H9 (cell line): ENCODE data around the gene TCP10L. TPM values are rescaled to one million over a fixed set of nuclear protein-coding genes. Genes with fewer than 3 reads are reported as not detected.
A peak's percentile ranks its signal among the peaks of the same experiment; 100 is the strongest.

Experiments
- DNase-seq: peaks from one replicate; pipeline ENCODE4 v3.0.0-alpha.2; 2017
- H2AFZ ChIP-seq: one replicate; pipeline ENCODE4 v1.6.1; 2013; ENCODE audit warnings: mild to moderate bottlenecking, low read length, control low read depth, moderate library complexity
- H2AK5ac ChIP-seq: 2 replicates; pipeline ENCODE4 v1.6.1; 2013; ENCODE audit warnings: low read length, control low read depth, mixed read lengths; ENCODE audit not compliant: insufficient read length
- H2BK120ac ChIP-seq: one replicate; pipeline ENCODE4 v1.6.1; 2013; ENCODE audit warnings: low read depth, mild to moderate bottlenecking, low read length, control low read depth, inconsistent platforms; ENCODE audit not compliant: poor library complexity, severe bottlenecking
- H2BK12ac ChIP-seq: 2 replicates; pipeline ENCODE4 v1.6.1; 2013; ENCODE audit warnings: low read length, control low read depth, mixed read lengths, low read depth; ENCODE audit not compliant: insufficient read length
- H2BK15ac ChIP-seq: 2 replicates; pipeline ENCODE4 v1.6.1; 2013; ENCODE audit warnings: low read depth, low read length, control low read depth
- H2BK20ac ChIP-seq: one replicate; pipeline ENCODE4 v1.6.1; 2013; ENCODE audit warnings: low read depth, mild to moderate bottlenecking, low read length, control low read depth, inconsistent platforms; ENCODE audit not compliant: poor library complexity, severe bottlenecking
- H2BK5ac ChIP-seq: 2 replicates; pipeline ENCODE4 v1.6.1; 2013; ENCODE audit warnings: low read length, control low read depth, mixed read lengths; ENCODE audit not compliant: insufficient read length
- H3K14ac ChIP-seq: 2 replicates; pipeline ENCODE4 v1.6.1; 2013; ENCODE audit warnings: low read length, control low read depth; ENCODE audit not compliant: insufficient read depth
- H3K18ac ChIP-seq: 2 replicates; pipeline ENCODE4 v1.6.1; 2013; ENCODE audit warnings: low read depth, mild to moderate bottlenecking, mixed read lengths, low read length, control low read depth; ENCODE audit not compliant: insufficient read length
- H3K23ac ChIP-seq: 2 replicates; pipeline ENCODE4 v1.6.1; 2013; ENCODE audit warnings: low read length, control low read depth, mixed read lengths, low read depth; ENCODE audit not compliant: insufficient read length
- H3K23me2 ChIP-seq: 2 replicates; pipeline ENCODE4 v1.6.1; 2013; ENCODE audit warnings: low read depth, mild to moderate bottlenecking, mixed read lengths, low read length, control low read depth; ENCODE audit not compliant: insufficient read length, poor library complexity, severe bottlenecking
- H3K27ac ChIP-seq: 2 replicates; pipeline ENCODE4 v1.5.1; 2013; ENCODE audit warnings: low read length, control low read depth, mixed read lengths, low read depth; ENCODE audit not compliant: insufficient read length
- H3K27me3 ChIP-seq: 2 replicates; pipeline ENCODE4 v1.6.1; 2013; ENCODE audit warnings: low read length, control low read depth, inconsistent platforms; ENCODE audit not compliant: insufficient read depth
- H3K4ac ChIP-seq: 2 replicates; pipeline ENCODE4 v1.6.1; 2013; ENCODE audit warnings: low read depth, mild to moderate bottlenecking, control low read depth, inconsistent platforms, low read length, moderate library complexity
- H3K4me1 ChIP-seq: 2 replicates; pipeline ENCODE4 v1.6.1; 2013; ENCODE audit warnings: low read length, control low read depth, inconsistent platforms; ENCODE audit not compliant: insufficient read depth
- H3K4me2 ChIP-seq: 2 replicates; pipeline ENCODE4 v1.6.1; 2013; ENCODE audit warnings: low read length, control low read depth, mixed read lengths; ENCODE audit not compliant: insufficient read length, insufficient read depth
- H3K56ac ChIP-seq: 2 replicates; pipeline ENCODE4 v1.6.1; 2013; ENCODE audit warnings: low read depth, mild to moderate bottlenecking, mixed read lengths, low read length, control low read depth; ENCODE audit not compliant: insufficient read length
- H3K79me1 ChIP-seq: 2 replicates; pipeline ENCODE4 v1.6.1; 2013; ENCODE audit warnings: low read depth, mild to moderate bottlenecking, moderate library complexity, low read length, control low read depth, inconsistent platforms; ENCODE audit not compliant: insufficient read depth, poor library complexity, severe bottlenecking
- H3K79me2 ChIP-seq: 2 replicates; pipeline ENCODE4 v1.6.1; 2013; ENCODE audit warnings: low read length, control low read depth, inconsistent platforms; ENCODE audit not compliant: insufficient read depth
- H3K9ac ChIP-seq: 2 replicates; pipeline ENCODE4 v1.6.1; 2013; ENCODE audit warnings: low read length, control low read depth, mixed read lengths; ENCODE audit not compliant: insufficient read length; ENCODE audit errors: extremely low read depth
- H3K9me3 ChIP-seq: one replicate; pipeline ENCODE4 v1.6.1; 2013; ENCODE audit warnings: low read depth, low read length, inconsistent platforms; ENCODE audit not compliant: control insufficient read depth
- H3T11ph ChIP-seq: one replicate; pipeline ENCODE4 v1.6.1; 2013; ENCODE audit warnings: mild to moderate bottlenecking, low read length, control low read depth, inconsistent platforms
- H4K20me1 ChIP-seq: one replicate; pipeline ENCODE4 v1.6.1; 2013; ENCODE audit not compliant: control insufficient read depth, insufficient read length, insufficient read depth
- H4K5ac ChIP-seq: 2 replicates; pipeline ENCODE4 v1.6.1; 2013; ENCODE audit warnings: low read depth, mild to moderate bottlenecking, mixed read lengths, low read length, control low read depth; ENCODE audit not compliant: insufficient read length
- H4K8ac ChIP-seq: replicated peaks from 2 replicates; pipeline ENCODE4 v1.6.1; 2013; ENCODE audit warnings: low read length, control low read depth, mixed read lengths, low read depth; ENCODE audit not compliant: insufficient read length
- H4K91ac ChIP-seq: 2 replicates; pipeline ENCODE4 v1.6.1; 2013; ENCODE audit warnings: low read depth, mild to moderate bottlenecking, moderate library complexity, mixed read lengths, low read length, control low read depth; ENCODE audit not compliant: insufficient read length
- H3K27ac Mint-ChIP-seq, 3 experiments: 2 replicates in 2 of 3; 3 replicates in 1 of 3; pipeline ENCODE4 v1.8.0; 2020 to 2021; ENCODE audit warnings: mixed read lengths in 3 of 3, mild to moderate bottlenecking in 1 of 3, moderate library complexity in 1 of 3
- H3K27me3 Mint-ChIP-seq: 2 replicates; pipeline ENCODE4 v1.8.0; 2021; ENCODE audit warnings: low read depth, mild to moderate bottlenecking, moderate library complexity, mixed read lengths
- H3K36me3 Mint-ChIP-seq, 3 experiments: 2 replicates in 2 of 3; 3 replicates in 1 of 3; pipeline ENCODE4 v1.8.0; 2020 to 2021; ENCODE audit warnings: low read depth in 3 of 3, mixed read lengths in 3 of 3; ENCODE audit not compliant: insufficient read depth in 1 of 3
- H3K4me1 Mint-ChIP-seq, 2 experiments: 2 replicates each; pipeline ENCODE4 v1.8.0; 2020; ENCODE audit warnings: mixed read lengths in 2 of 2
- H3K4me3 Mint-ChIP-seq, 2 experiments: 2 replicates in 1 of 2; 3 replicates in 1 of 2; pipeline ENCODE4 v1.8.0; 2020 to 2021; ENCODE audit warnings: mild to moderate bottlenecking in 2 of 2, mixed read lengths in 2 of 2, moderate library complexity in 1 of 2
- H3K9me3 Mint-ChIP-seq, 2 experiments: 2 replicates in 1 of 2; 3 replicates in 1 of 2; pipeline ENCODE4 v1.8.0; 2020; ENCODE audit warnings: mild to moderate bottlenecking in 2 of 2, mixed read lengths in 2 of 2, moderate library complexity in 1 of 2
- WGBS: extraction: QIAGEN DNeasy Blood & Tissue Kit; methylation state at CpG from one replicate; pipeline ENCODE4 v1.1.7; 2013; ENCODE audit warnings: missing lambda C conversion rate, low lambda C conversion rate, mixed read lengths; ENCODE audit not compliant: insufficient read length; ENCODE audit errors: extremely low coverage; 5-methylcytosine and 5-hydroxymethylcytosine counted together
- total RNA-seq: library from RNA; stranded (reverse); gene quantifications from 2 replicates; pipeline ENCODE4 v1.2.1, GENCODE V29; 2021
- TF ChIP-seq, protein P1 (sequence below): fragments of 200-600 bp; sonication (generic); conservative IDR thresholded peaks from 3 replicates; pipeline ENCODE4 v1.8.0; 2021; ENCODE audit warnings: antibody characterized with exemption, mild to moderate bottlenecking

TCP10L gene
- total RNA-seq, 1 experiment from 2014 or later: 5.1 TPM

- Histone ChIP-seq H3K79me1 (no peaks in the 10 kb centered on the region), H3K27me3 (no peaks in the 10 kb centered on the region), H3K27ac (no peak overlapping the region), H2BK20ac (no peak overlapping the region), H3K23ac (no peak overlapping the region), H4K5ac (no peak overlapping the region), H3K4me2 (no peak overlapping the region), H3K79me2 (no peaks in the 10 kb centered on the region), H3K4ac (no peak overlapping the region), H3K14ac (no peak overlapping the region), H3K56ac (no peak overlapping the region), H2BK12ac (no peak overlapping the region), H2BK5ac (no peak overlapping the region), H3K23me2 (no peaks in the 10 kb centered on the region), H3K9me3 (no peaks in the 10 kb centered on the region), H3K18ac (no peak overlapping the region), H2AK5ac (no peak overlapping the region), H3K9ac (no peak overlapping the region), H3T11ph (no peak overlapping the region), H4K8ac (no peak overlapping the region), H4K91ac (no peak overlapping the region), H2BK120ac (no peak overlapping the region), H4K20me1 (no peaks in the 10 kb centered on the region), H2BK15ac (no peak overlapping the region), H3K4me1 (no peaks in the 10 kb centered on the region), H2AFZ (no peak overlapping the region)
- no CpG with 5 or more reads among the region's 3 CpGs for WGBS
- peaks cover 0 to 2% (median 0%) of the 10 kb centered on the region in 3 experiments; a peak in 1 of 7 replicates for H3K36me3 Mint-ChIP-seq
- H3K9me3 Mint-ChIP-seq: no peaks in the 10 kb centered on the region
- TF ChIP-seq, protein P1, sequence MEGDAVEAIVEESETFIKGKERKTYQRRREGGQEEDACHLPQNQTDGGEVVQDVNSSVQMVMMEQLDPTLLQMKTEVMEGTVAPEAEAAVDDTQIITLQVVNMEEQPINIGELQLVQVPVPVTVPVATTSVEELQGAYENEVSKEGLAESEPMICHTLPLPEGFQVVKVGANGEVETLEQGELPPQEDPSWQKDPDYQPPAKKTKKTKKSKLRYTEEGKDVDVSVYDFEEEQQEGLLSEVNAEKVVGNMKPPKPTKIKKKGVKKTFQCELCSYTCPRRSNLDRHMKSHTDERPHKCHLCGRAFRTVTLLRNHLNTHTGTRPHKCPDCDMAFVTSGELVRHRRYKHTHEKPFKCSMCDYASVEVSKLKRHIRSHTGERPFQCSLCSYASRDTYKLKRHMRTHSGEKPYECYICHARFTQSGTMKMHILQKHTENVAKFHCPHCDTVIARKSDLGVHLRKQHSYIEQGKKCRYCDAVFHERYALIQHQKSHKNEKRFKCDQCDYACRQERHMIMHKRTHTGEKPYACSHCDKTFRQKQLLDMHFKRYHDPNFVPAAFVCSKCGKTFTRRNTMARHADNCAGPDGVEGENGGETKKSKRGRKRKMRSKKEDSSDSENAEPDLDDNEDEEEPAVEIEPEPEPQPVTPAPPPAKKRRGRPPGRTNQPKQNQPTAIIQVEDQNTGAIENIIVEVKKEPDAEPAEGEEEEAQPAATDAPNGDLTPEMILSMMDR: no peak
- no peak for DNase-seq
- peak overlapping the region in 1 of 3 experiments; percentile 32; a peak in 1 of 7 replicates for H3K27ac Mint-ChIP-seq
- H3K4me1 Mint-ChIP-seq: peaks cover 20 to 23% of the 10 kb centered on the region in 2 experiments
- no peaks in the 10 kb centered on the region for H3K27me3 Mint-ChIP-seq
- H3K4me3 Mint-ChIP-seq: no peak overlapping the region
Measured at GRCh38 chr21:32549886-32550285, 35.4 kb downstream of the TCP10L start.
